Measurements from ENCODE around the gene SKIC2.

SKIC2 gene

DNA sequence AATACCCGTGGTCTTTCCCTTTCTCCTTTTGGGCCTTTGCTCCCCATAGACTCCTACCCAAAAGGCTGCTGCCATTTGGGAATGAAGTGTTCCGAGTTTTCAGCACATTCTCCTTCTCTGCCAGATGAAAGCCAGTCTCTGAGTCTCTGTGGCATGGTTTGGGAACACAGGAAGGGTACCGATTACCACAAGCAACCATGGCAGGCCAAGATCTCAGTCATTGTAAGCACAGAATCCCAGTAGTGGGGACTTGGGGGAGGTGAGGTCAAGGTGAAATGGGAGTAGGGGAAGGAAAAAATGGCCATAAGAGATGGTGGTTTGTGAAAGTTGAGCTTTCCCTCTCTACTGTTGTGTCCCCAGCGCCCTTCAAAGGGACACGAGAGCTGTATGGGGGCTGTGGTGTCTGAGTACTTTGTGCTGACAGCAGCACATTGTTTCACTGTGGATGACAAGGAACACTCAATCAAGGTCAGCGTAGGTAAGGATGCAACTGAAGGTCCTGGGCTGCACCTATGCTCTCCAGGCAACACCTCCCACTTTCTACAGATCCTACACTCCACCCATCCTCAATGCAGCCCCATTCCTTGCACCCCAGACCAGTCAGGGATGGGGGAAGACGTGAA lies 8.9 kb upstream of the SKIC2 start:
- TF ChIP-seq ZNF549 (tag by site-specific recombination; IDR thresholded peaks at IDR 0.05) (no peak), ZBTB8A (tag by site-specific recombination; IDR thresholded peaks at IDR 0.05) (no peak), ZBTB1 (tag by site-specific recombination; IDR thresholded peaks at IDR 0.05) (no peak), ZNF530 (tag by site-specific recombination; IDR thresholded peaks at IDR 0.05; ENCODE audit: low read depth) (no peak), PRDM1 (tag by site-specific recombination; IDR thresholded peaks at IDR 0.05) (peak; percentile 49; the same call in 1 of the 2 replicates), ZBTB48 (tag by site-specific recombination; IDR thresholded peaks at IDR 0.05) (no peak)
- TF ChIP-seq, protein P1, sequence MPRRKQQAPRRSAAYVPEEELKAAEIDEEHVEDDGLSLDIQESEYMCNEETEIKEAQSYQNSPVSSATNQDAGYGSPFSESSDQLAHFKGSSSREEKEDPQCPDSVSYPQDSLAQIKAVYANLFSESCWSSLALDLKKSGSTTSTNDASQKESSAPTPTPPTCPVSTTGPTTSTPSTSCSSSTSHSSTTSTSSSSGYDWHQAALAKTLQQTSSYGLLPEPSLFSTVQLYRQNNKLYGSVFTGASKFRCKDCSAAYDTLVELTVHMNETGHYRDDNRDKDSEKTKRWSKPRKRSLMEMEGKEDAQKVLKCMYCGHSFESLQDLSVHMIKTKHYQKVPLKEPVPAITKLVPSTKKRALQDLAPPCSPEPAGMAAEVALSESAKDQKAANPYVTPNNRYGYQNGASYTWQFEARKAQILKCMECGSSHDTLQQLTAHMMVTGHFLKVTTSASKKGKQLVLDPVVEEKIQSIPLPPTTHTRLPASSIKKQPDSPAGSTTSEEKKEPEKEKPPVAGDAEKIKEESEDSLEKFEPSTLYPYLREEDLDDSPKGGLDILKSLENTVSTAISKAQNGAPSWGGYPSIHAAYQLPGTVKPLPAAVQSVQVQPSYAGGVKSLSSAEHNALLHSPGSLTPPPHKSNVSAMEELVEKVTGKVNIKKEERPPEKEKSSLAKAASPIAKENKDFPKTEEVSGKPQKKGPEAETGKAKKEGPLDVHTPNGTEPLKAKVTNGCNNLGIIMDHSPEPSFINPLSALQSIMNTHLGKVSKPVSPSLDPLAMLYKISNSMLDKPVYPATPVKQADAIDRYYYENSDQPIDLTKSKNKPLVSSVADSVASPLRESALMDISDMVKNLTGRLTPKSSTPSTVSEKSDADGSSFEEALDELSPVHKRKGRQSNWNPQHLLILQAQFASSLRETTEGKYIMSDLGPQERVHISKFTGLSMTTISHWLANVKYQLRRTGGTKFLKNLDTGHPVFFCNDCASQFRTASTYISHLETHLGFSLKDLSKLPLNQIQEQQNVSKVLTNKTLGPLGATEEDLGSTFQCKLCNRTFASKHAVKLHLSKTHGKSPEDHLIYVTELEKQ (tag by site-specific recombination; IDR thresholded peaks at IDR 0.05; ENCODE audit: borderline replicate concordance), result no peak

GRCh38 chr6:31952140-31952805 lies 6.7 kb upstream of the SKIC2 start:
- ChIA-PET POLR2A (interaction anchor here (0.6 to 4.2 kb wide), 17 partner anchors 12 to 291 kb away, joined by 3 to 22 read pairs (median 4); partner anchors contain the start of genes C6orf47, DXO, EHMT2 and HSPA1B), CTCF (interaction anchor here (0.5 to 3.3 kb wide), 41 partner anchors 9 to 869 kb away, joined by 3 to 70 read pairs (median 6); partner anchors contain the start of genes DDAH2, DXO, EGFL8 and EHMT2)
- Histone ChIP-seq H3K9me3 (ENCODE audit: control insufficient read depth, insufficient read depth, low read depth, low read length) (no peaks in the 10 kb centered on the region), H3K4me3 (ENCODE audit: low read depth, low read length) (no peak overlapping the region), H3K27ac (ENCODE audit: extremely low read depth, low read depth, low read length) (no peak overlapping the region), H3K4me1 (ENCODE audit: control insufficient read depth, insufficient read depth, low read length) (no peaks in the 10 kb centered on the region), H3K36me3 (ENCODE audit: control insufficient read depth in 2 of 2, insufficient read depth in 1 of 2, low read length in 2 of 2) (peaks cover 15 to 65% of the 10 kb centered on the region in 2 experiments)
- TF ChIP-seq ZNF558 (tag by site-specific recombination; IDR thresholded peaks at IDR 0.05), result no peak
- peak; percentile 59; the same call in 1 of the 2 replicates for TF ChIP-seq ZNF2 (tag by site-specific recombination; IDR thresholded peaks at IDR 0.05)
- no peak for TF ChIP-seq PRDM1 (tag by site-specific recombination; IDR thresholded peaks at IDR 0.05)
- TF ChIP-seq ZNF529 (tag by site-specific recombination; IDR thresholded peaks at IDR 0.05; ENCODE audit: insufficient replicate concordance), result no peak
- TF ChIP-seq ZNF654 (tag by site-specific recombination; IDR thresholded peaks at IDR 0.05; ENCODE audit: low read depth), result peak; percentile 37
- TF ChIP-seq KLF7 (tag by site-specific recombination; IDR thresholded peaks at IDR 0.05; ENCODE audit: borderline replicate concordance), result no peak
- TF ChIP-seq CTCF (tag by site-specific recombination; IDR thresholded peaks at IDR 0.05), result peak; percentile 77
- no peak for TF ChIP-seq ZNF184 (tag by site-specific recombination; IDR thresholded peaks at IDR 0.05)
- no peak for TF ChIP-seq ZNF274 (IDR thresholded peaks at IDR 0.05; ENCODE audit: low read length)
- TF ChIP-seq ZNF274 (tag by site-specific recombination; IDR thresholded peaks at IDR 0.05; ENCODE audit: borderline replicate concordance), result no peak

More for the DNA sequence above, 8.9 kb upstream of the SKIC2 start:
- Histone ChIP-seq H3K27ac (ENCODE audit: extremely low read depth, low read depth, low read length) (no peak overlapping the region), H3K36me3 (ENCODE audit: control insufficient read depth in 2 of 2, insufficient read depth in 1 of 2, low read length in 2 of 2) (peaks cover 6 to 46% of the 10 kb centered on the region in 2 experiments; a peak in 2 of 3 replicates), H3K4me1 (ENCODE audit: control insufficient read depth, insufficient read depth, low read length) (no peaks in the 10 kb centered on the region), H3K4me3 (ENCODE audit: low read depth, low read length) (no peak overlapping the region), H3K9me3 (ENCODE audit: control insufficient read depth, insufficient read depth, low read depth, low read length) (no peaks in the 10 kb centered on the region)
- CTCF ChIA-PET, result interaction anchor here (0.6 to 3.3 kb wide), 8 partner anchors 9 to 211 kb away, joined by 3 to 70 read pairs (median 4); partner anchors contain the start of gene LSM2
- POLR2A ChIA-PET, result interaction anchor here (0.9 to 4.2 kb wide), 6 partner anchors 10 to 247 kb away, joined by 3 to 17 read pairs (median 4); partner anchors contain the start of genes ABHD16A and NEU1

All from HEK293 (cell line).